Natural killer cell (primary cell): ENCODE results near the gene ZNF888. TPM values are rescaled to one million over a fixed set of nuclear protein-coding genes. Genes with fewer than 3 reads are reported as not detected.

Experiments used
- ATAC-seq, 3 donors: fragments of 150-1000 bp in 2 of 3; fragments of 200-7000 bp in 1 of 3; cut with Tn5 transposase; 1 replicate in 1 of 3; 2 replicates in 2 of 3; pipeline ENCODE4 v1.10.0; 2021; ENCODE audit warnings: mild to moderate bottlenecking in 2 of 3, moderate library complexity in 2 of 3
- DNase-seq, 2 donors: peaks; one replicate each; pipeline versions ENCODE4 v3.0.0 to v3.0.0-alpha.2; 2013 to 2021; ENCODE audit warnings: mixed read lengths in 1 of 2
- H3K27ac ChIP-seq: one replicate; pipeline ENCODE4 v1.5.1; 2013; ENCODE audit warnings: mild to moderate bottlenecking, low read length
- H3K27me3 ChIP-seq: one replicate; pipeline ENCODE4 v1.6.1; 2013; ENCODE audit warnings: low read length; ENCODE audit not compliant: control insufficient read depth, insufficient read depth
- H3K36me3 ChIP-seq: one replicate; pipeline ENCODE4 v1.6.1; 2013; ENCODE audit warnings: low read length; ENCODE audit not compliant: control insufficient read depth, insufficient read depth
- H3K4me1 ChIP-seq: one replicate; pipeline ENCODE4 v1.6.1; 2013; ENCODE audit warnings: low read length; ENCODE audit not compliant: control insufficient read depth, insufficient read depth
- H3K4me3 ChIP-seq: one replicate; pipeline ENCODE4 v1.5.1; 2013; ENCODE audit warnings: low read length
- H3K9me3 ChIP-seq: one replicate; pipeline ENCODE4 v1.6.1; 2013; ENCODE audit warnings: low read length; ENCODE audit not compliant: control insufficient read depth, insufficient read depth
- H3K27ac Mint-ChIP-seq, 2 donors: one replicate each; pipeline ENCODE4 v1.8.0; 2022; ENCODE audit warnings: mild to moderate bottlenecking in 2 of 2, mixed read lengths in 2 of 2, moderate library complexity in 1 of 2
- H3K27me3 Mint-ChIP-seq, 2 donors: one replicate each; pipeline ENCODE4 v1.8.0; 2022; ENCODE audit warnings: low read depth in 2 of 2, mixed read lengths in 2 of 2
- H3K36me3 Mint-ChIP-seq: one replicate; pipeline ENCODE4 v1.8.0; 2022; ENCODE audit warnings: mixed read lengths
- H3K4me1 Mint-ChIP-seq, 2 donors: one replicate each; pipeline ENCODE4 v1.8.0; 2022; ENCODE audit warnings: mixed read lengths in 2 of 2
- H3K4me3 Mint-ChIP-seq: one replicate; pipeline ENCODE4 v1.8.0; 2022; ENCODE audit warnings: mild to moderate bottlenecking, moderate library complexity, mixed read lengths
- H3K9me3 Mint-ChIP-seq, 2 donors: one replicate each; pipeline ENCODE4 v1.8.0; 2022; ENCODE audit warnings: mixed read lengths in 2 of 2
- CTCF ChIP-seq: fragments of 200-600 bp; IDR thresholded peaks from one replicate; pipeline ENCODE4 v1.8.0; 2022; ENCODE audit warnings: antibody characterized with exemption
- WGBS: methylation state at CpG from one replicate; pipeline ENCODE4 v1.1.7; 2013; ENCODE audit warnings: missing lambda C conversion rate; ENCODE audit not compliant: insufficient coverage; 5-methylcytosine and 5-hydroxymethylcytosine counted together
- intact Hi-C: fragments of 100-400 bp; cut with micrococcal nuclease; formaldehyde crosslinking; loops from one replicate; pipeline ENCODE4 v1.14.2; 2022
- total RNA-seq, 4 donors: library from RNA; stranded (reverse); fragments of 120-200 nt in 1 of 4; gene quantifications; one replicate each; pipeline versions ENCODE4 v1.2.3 to v1.2.4, GENCODE V29; 2013 to 2022

The ZNF888 gene
- total RNA-seq, 3 donors from 2014 or later (not counting 1 experiment from before 2014, with no cell fraction given) = 5.1 to 13.5 (median 8.0) TPM

GRCh38 chr19:52962394-52963246, 39.4 kb upstream of the ZNF888 start, which contains the start of gene ZNF816:
TSS of gene ZNF816 (minus strand) at chr19:52962881. CDS start at chr19:52956089, 6,792 bp downstream.
- Mint-ChIP-seq H3K36me3 (peaks cover 18% of the 10 kb centered on the region), H3K9me3 (peaks cover 2 to 4% of the 10 kb centered on the region in 2 donors), H3K27ac (peak within 1 kb of the TSS; percentile 89 to 93), H3K4me1 (peaks cover 34% of the 10 kb centered on the region in 2 donors), H3K4me3 (peak within 1 kb of the TSS; percentile 93), H3K27me3 (no peaks in the 10 kb centered on the region)
- WGBS = under 1% methylated on average over 55 of the region's 55 CpGs
- Histone ChIP-seq H3K4me3 (peak within 1 kb of the TSS; percentile 68), H3K27me3 (no peaks in the 10 kb centered on the region), H3K4me1 (peaks cover 14% of the 10 kb centered on the region), H3K27ac (peak within 1 kb of the TSS; percentile 66), H3K36me3 (peaks cover 9% of the 10 kb centered on the region), H3K9me3 (peaks cover 37% of the 10 kb centered on the region)
- TF ChIP-seq CTCF = no peak
- DNase-seq (peak; percentile 97 to 99), ATAC-seq (peak; percentile 99 to 100 (median 99))
- intact Hi-C loops = loop anchor here (1.0 to 10.0 kb wide), 4 partner anchors 20 to 324 kb away; partner anchors contain the start of genes ZNF160, ZNF600 and ZNF83

- H3K36me3 ChIP-seq = peaks cover 9% of the 10 kb centered on the region
- TF ChIP-seq CTCF = no peak
- Mint-ChIP-seq H3K9me3 (peaks cover under 1 to 4% of the 10 kb centered on the region in 2 donors), H3K27ac (peak overlapping the region; percentile 89 to 93), H3K4me3 (peak overlapping the region; percentile 93), H3K4me1 (peaks cover 34% of the 10 kb centered on the region in 2 donors), H3K36me3 (peaks cover 12% of the 10 kb centered on the region), H3K27me3 (no peaks in the 10 kb centered on the region)
- 53% methylated on average over 5 of the region's 5 CpGs for WGBS
- DNase-seq = no peak
- H3K27me3 ChIP-seq = no peaks in the 10 kb centered on the region
- intact Hi-C loops = loop anchor here (1.0 to 10.0 kb wide), 4 partner anchors 20 to 324 kb away; partner anchors contain the start of genes ZNF160, ZNF600 and ZNF83
- H3K9me3 ChIP-seq = peaks cover 38% of the 10 kb centered on the region
- H3K4me1 ChIP-seq = peaks cover 14% of the 10 kb centered on the region
- H3K4me3 ChIP-seq = peak overlapping the region; percentile 68
- H3K27ac ChIP-seq = peak overlapping the region; percentile 66
- ATAC-seq = no peak
Observed at GRCh38 chr19:52961981-52962380, 38.8 kb upstream of the ZNF888 start.

- no peak overlapping the region for H3K27ac ChIP-seq
- no peaks in the 10 kb centered on the region for H3K27me3 ChIP-seq
- H3K27ac Mint-ChIP-seq = no peak overlapping the region
- intact Hi-C loops = loop anchor here (10.0 kb wide), 1 partner anchor 175 kb away; the partner anchor contains the start of gene ZNF600
- H3K9me3 ChIP-seq = peaks cover 58% of the 10 kb centered on the region
- H3K4me3 Mint-ChIP-seq = peak overlapping the region; percentile 36
- H3K27me3 Mint-ChIP-seq = no peaks in the 10 kb centered on the region
- H3K9me3 Mint-ChIP-seq = peaks cover 0 to 15% of the 10 kb centered on the region in 2 donors
- no peak for DNase-seq
- no peak for ATAC-seq
- WGBS = over 99% methylated on average over 10 of the region's 11 CpGs
- H3K36me3 ChIP-seq = peaks cover 24% of the 10 kb centered on the region
- no peak overlapping the region for H3K4me3 ChIP-seq
- no peak for TF ChIP-seq CTCF
- H3K4me1 ChIP-seq = peaks cover 14% of the 10 kb centered on the region
- H3K36me3 Mint-ChIP-seq = peaks cover 32% of the 10 kb centered on the region
- H3K4me1 Mint-ChIP-seq = peaks cover 34 to 47% of the 10 kb centered on the region in 2 donors
Observed at GRCh38 chr19:52959613-52960295, 36.5 kb upstream of the ZNF888 start.
